Esophagus muscularis mucosa (tissue), 4 donors: ENCODE data around the gene FAP. TPM values are rescaled to one million over a fixed set of nuclear protein-coding genes. Genes with fewer than 3 reads are reported as not detected.

Experiments used
- DNase-seq: peaks from one replicate; pipeline ENCODE4 v3.0.0-alpha.2; 2017; ENCODE audit errors: extremely low spot score
- H3K27ac ChIP-seq, 4 donors: fragments of 200-600 bp; sonication (generic); replicated peaks in 1 of 4; 1 replicate in 3 of 4; 2 replicates in 1 of 4; pipeline ENCODE4 v1.5.1; 2016 to 2019; ENCODE audit warnings: mild to moderate bottlenecking in 1 of 4
- H3K27me3 ChIP-seq, 4 donors: fragments of 200-600 bp; sonication (generic); one replicate each; pipeline versions ENCODE4 v1.5.1 to v1.6.0; 2016 to 2019
- H3K36me3 ChIP-seq, 4 donors: fragments of 200-600 bp; sonication (generic); one replicate each; pipeline ENCODE4 v1.5.1; 2016 to 2019
- H3K4me1 ChIP-seq, 4 donors: fragments of 200-600 bp; sonication (generic); one replicate each; pipeline ENCODE4 v1.5.1; 2016 to 2019
- H3K4me3 ChIP-seq, 4 donors: fragments of 200-600 bp; sonication (generic); 1 replicate in 2 of 4; 2 replicates in 2 of 4; pipeline ENCODE4 v1.5.1; 2016 to 2019; ENCODE audit warnings: mild to moderate bottlenecking in 4 of 4, moderate library complexity in 1 of 4
- H3K9me3 ChIP-seq, 4 donors: fragments of 200-600 bp; sonication (generic); 1 replicate in 3 of 4; 2 replicates in 1 of 4; pipeline ENCODE4 v1.5.1; 2016 to 2019
- EP300 ChIP-seq: sonication (generic); formaldehyde crosslinking; IDR thresholded peaks from one replicate; pipeline ENCODE4 v1.6.1; 2017; ENCODE audit warnings: antibody characterized with exemption
- POLR2A ChIP-seq: fragments of 450-650 bp; IDR thresholded peaks from one replicate; pipeline ENCODE4 v1.6.1; 2017; ENCODE audit warnings: antibody characterized with exemption, moderate library complexity, mild to moderate bottlenecking, low read depth
- POLR2AphosphoS5 ChIP-seq, 2 donors: sonication (generic); formaldehyde crosslinking; IDR thresholded peaks; one replicate each; pipeline ENCODE4 v1.6.1; 2017; ENCODE audit warnings: antibody characterized with exemption in 2 of 2
- WGBS: methylation state at CpG from one replicate; pipeline ENCODE4 v1.1.5; 2018; 5-methylcytosine and 5-hydroxymethylcytosine counted together
- intact Hi-C: fragments of 100-400 bp; cut with DNase I; formaldehyde crosslinking; loops from one replicate; pipeline ENCODE4 v1.15.1; 2023
- total RNA-seq, 4 donors: library from RNA; depleted of rRNA; stranded (reverse); fragments of >200 nt; gene quantifications; one replicate each; pipeline versions ENCODE4 v1.1.0 to v1.2.1, GENCODE V29; 2016
- TF ChIP-seq, protein P1 (sequence below), 3 experiments: fragments of 200-600 bp in 2 of 3; fragments of 450-650 bp in 1 of 3; sonication (generic) in 2 of 3; IDR thresholded peaks; one replicate each; pipeline ENCODE4 v1.5.1; 2017 to 2019; ENCODE audit warnings: antibody characterized with exemption in 3 of 3, mild to moderate bottlenecking in 2 of 3, moderate library complexity in 1 of 3

Gene FAP
- total RNA-seq, 4 donors from 2014 or later = 8.0 to 16.7 (median 13.1) TPM

- TF ChIP-seq, protein P1, sequence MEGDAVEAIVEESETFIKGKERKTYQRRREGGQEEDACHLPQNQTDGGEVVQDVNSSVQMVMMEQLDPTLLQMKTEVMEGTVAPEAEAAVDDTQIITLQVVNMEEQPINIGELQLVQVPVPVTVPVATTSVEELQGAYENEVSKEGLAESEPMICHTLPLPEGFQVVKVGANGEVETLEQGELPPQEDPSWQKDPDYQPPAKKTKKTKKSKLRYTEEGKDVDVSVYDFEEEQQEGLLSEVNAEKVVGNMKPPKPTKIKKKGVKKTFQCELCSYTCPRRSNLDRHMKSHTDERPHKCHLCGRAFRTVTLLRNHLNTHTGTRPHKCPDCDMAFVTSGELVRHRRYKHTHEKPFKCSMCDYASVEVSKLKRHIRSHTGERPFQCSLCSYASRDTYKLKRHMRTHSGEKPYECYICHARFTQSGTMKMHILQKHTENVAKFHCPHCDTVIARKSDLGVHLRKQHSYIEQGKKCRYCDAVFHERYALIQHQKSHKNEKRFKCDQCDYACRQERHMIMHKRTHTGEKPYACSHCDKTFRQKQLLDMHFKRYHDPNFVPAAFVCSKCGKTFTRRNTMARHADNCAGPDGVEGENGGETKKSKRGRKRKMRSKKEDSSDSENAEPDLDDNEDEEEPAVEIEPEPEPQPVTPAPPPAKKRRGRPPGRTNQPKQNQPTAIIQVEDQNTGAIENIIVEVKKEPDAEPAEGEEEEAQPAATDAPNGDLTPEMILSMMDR (IDR thresholded peaks at IDR 0.05) = peak; percentile 53 to 65 (median 58)
- no peak for TF ChIP-seq EP300
- Histone ChIP-seq H3K36me3 (no peaks in the 10 kb centered on the region), H3K27ac (no peak overlapping the region), H3K27me3 (no peaks in the 10 kb centered on the region), H3K4me3 (no peak overlapping the region), H3K4me1 (no peaks in the 10 kb centered on the region), H3K9me3 (no peaks in the 10 kb centered on the region)
- 11% methylated on average over 5 of the region's 5 CpGs for whole genome bisulfite sequencing
- DNase-seq = no peak
- intact Hi-C loops = loop anchor here (2.0 kb wide), 1 partner anchor 145 kb away; no protein-coding TSS in a partner anchor
These were observed 89.5 kb downstream of the FAP start for GRCh38 chr2:162153608-162154224.

GRCh38 chr2:162152147-162152546 lies 91.1 kb downstream of the FAP start, which contains the start of gene GCG:
GCG (minus strand) TSS chr2:162152247; CDS start chr2:162149178, 3,069 bp downstream.
- WGBS = 89% methylated on average over 3 of the region's 3 CpGs
- no peaks in the 10 kb centered on the region for H3K4me1 ChIP-seq
- TF ChIP-seq, protein P1 (IDR thresholded peaks at IDR 0.05) = no peak
- no peak for TF ChIP-seq POLR2AphosphoS5 (IDR thresholded peaks at IDR 0.05)
- TF ChIP-seq EP300 = no peak
- no peak for TF ChIP-seq POLR2A
- no peaks in the 10 kb centered on the region for H3K9me3 ChIP-seq
- H3K36me3 ChIP-seq = no peaks in the 10 kb centered on the region
- no peaks in the 10 kb centered on the region for H3K27me3 ChIP-seq
- H3K27ac ChIP-seq = no peak within 1 kb of the TSS
- intact Hi-C loops = no loop called here
- no peak for DNase-seq
- H3K4me3 ChIP-seq = no peak within 1 kb of the TSS

- Histone ChIP-seq H3K4me3 (no peak overlapping the region), H3K36me3 (no peaks in the 10 kb centered on the region), H3K27ac (no peak overlapping the region), H3K9me3 (no peaks in the 10 kb centered on the region), H3K27me3 (no peaks in the 10 kb centered on the region), H3K4me1 (no peaks in the 10 kb centered on the region)
- intact Hi-C loops = no loop called here
- TF ChIP-seq, protein P1 (IDR thresholded peaks at IDR 0.05) = no peak
- TF ChIP-seq POLR2A (no peak), POLR2AphosphoS5 (IDR thresholded peaks at IDR 0.05) (no peak), EP300 (no peak)
- DNase-seq = no peak
- 88% methylated on average over 8 of the region's 8 CpGs for WGBS
These were observed 93.3 kb downstream of the FAP start for GRCh38 chr2:162149940-162150339.

GRCh38 chr2:162149466-162149865 lies 93.8 kb downstream of the FAP start:
- no peaks in the 10 kb centered on the region for H3K27me3 ChIP-seq
- no peak overlapping the region for H3K4me3 ChIP-seq
- H3K9me3 ChIP-seq = no peaks in the 10 kb centered on the region
- DNase-seq = no peak
- TF ChIP-seq, protein P1 (IDR thresholded peaks at IDR 0.05) = no peak
- TF ChIP-seq EP300 = no peak
- no peak for TF ChIP-seq POLR2AphosphoS5 (IDR thresholded peaks at IDR 0.05)
- TF ChIP-seq POLR2A = no peak
- intact Hi-C loops = no loop called here
- H3K4me1 ChIP-seq = no peaks in the 10 kb centered on the region
- WGBS = 64% methylated on average over 2 of the region's 2 CpGs
- H3K27ac ChIP-seq = no peak overlapping the region
- no peaks in the 10 kb centered on the region for H3K36me3 ChIP-seq

- intact Hi-C loops = no loop called here
These were observed 94.3 kb downstream of the FAP start for GRCh38 chr2:162148956-162149355.

More at GRCh38 chr2:162148956-162149355, 94.3 kb downstream of the FAP start:
- Histone ChIP-seq H3K27me3 (no peaks in the 10 kb centered on the region), H3K9me3 (no peaks in the 10 kb centered on the region), H3K27ac (no peak overlapping the region), H3K4me1 (no peaks in the 10 kb centered on the region), H3K4me3 (no peak overlapping the region), H3K36me3 (no peaks in the 10 kb centered on the region)
- WGBS = 33% methylated on average over 3 of the region's 3 CpGs
- TF ChIP-seq EP300 = no peak
- DNase-seq = no peak
